ENCODE results near the gene SVOP. TPM values are rescaled to one million over a fixed set of nuclear protein-coding genes. Genes with fewer than 3 reads are reported as not detected.

Gene SVOP
- total and polyA plus RNA-seq, 8 donors = 0.09 to 0.24 (median 0.15) TPM; not detected in 2

- H3K27ac ChIP-seq = no peak overlapping the region
- H3K36me3 ChIP-seq = no peaks in the 10 kb centered on the region
- DNase-seq (no peak), ATAC-seq (no peak)
- H3K9me3 ChIP-seq = no peaks in the 10 kb centered on the region
- TF ChIP-seq, protein P1, sequence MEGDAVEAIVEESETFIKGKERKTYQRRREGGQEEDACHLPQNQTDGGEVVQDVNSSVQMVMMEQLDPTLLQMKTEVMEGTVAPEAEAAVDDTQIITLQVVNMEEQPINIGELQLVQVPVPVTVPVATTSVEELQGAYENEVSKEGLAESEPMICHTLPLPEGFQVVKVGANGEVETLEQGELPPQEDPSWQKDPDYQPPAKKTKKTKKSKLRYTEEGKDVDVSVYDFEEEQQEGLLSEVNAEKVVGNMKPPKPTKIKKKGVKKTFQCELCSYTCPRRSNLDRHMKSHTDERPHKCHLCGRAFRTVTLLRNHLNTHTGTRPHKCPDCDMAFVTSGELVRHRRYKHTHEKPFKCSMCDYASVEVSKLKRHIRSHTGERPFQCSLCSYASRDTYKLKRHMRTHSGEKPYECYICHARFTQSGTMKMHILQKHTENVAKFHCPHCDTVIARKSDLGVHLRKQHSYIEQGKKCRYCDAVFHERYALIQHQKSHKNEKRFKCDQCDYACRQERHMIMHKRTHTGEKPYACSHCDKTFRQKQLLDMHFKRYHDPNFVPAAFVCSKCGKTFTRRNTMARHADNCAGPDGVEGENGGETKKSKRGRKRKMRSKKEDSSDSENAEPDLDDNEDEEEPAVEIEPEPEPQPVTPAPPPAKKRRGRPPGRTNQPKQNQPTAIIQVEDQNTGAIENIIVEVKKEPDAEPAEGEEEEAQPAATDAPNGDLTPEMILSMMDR (IDR thresholded peaks at IDR 0.05) = no peak
- H3K4me3 ChIP-seq = no peak overlapping the region
- H3K27me3 ChIP-seq = peaks cover 0 to 10% of the 10 kb centered on the region in 2 donors
- no peaks in the 10 kb centered on the region for H3K4me1 ChIP-seq
- intact Hi-C loops (cut with DNase I) = no loop called here
These were observed 5.7 kb downstream of the SVOP start for GRCh38 chr12:109014984-109015765.

DNA sequence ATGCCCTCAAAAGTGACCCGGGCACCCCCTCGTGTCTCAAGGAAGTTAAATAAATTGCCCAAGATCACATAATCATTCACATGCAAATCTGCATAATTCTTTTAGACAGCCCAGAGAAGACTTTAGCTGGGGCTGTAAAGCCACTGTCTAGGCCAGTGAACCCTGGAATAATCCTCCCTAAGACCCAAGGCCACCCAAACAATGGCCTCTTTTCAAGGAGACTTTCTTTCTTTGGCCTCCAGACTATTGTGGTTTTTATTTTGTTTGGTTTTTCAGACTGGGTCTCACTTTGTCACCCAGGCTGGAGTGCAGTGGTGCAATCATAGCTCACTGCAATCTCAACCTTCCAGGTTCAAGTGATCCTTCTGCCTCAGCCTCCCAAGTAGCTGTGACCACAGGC, 10.6 kb downstream of the SVOP start:
- no peaks in the 10 kb centered on the region for H3K36me3 ChIP-seq
- H3K27me3 ChIP-seq = no peaks in the 10 kb centered on the region
- intact Hi-C loops (cut with DNase I) = no loop called here
- H3K4me1 ChIP-seq = no peaks in the 10 kb centered on the region
- H3K27ac ChIP-seq = no peak overlapping the region
- no peaks in the 10 kb centered on the region for H3K9me3 ChIP-seq
- DNase-seq (no peak), ATAC-seq (no peak)
- no peak overlapping the region for H3K4me3 ChIP-seq
- TF ChIP-seq, protein P1 (IDR thresholded peaks at IDR 0.05) = no peak

DNA sequence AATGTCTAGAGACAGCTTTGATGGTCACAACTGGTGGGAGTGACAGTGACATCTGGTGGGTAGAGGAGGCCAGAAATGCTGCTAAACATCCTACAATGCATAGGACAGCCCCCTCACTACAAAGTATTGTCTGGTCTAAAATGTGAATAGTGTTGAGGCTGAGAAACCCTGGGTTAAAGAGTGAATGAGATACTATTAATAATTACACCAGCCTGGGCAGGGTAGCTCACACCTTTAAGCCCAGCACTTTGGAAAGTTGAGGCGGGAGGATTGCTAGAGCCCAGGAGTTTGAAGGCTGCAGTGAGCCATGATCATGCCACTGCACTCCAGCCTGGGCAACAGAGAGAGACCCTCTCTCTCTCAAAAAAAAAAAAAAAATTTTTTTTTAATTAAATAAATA, 11.1 kb downstream of the SVOP start:
- TF ChIP-seq, protein P1 (IDR thresholded peaks at IDR 0.05) = no peak
- Histone ChIP-seq H3K27me3 (no peaks in the 10 kb centered on the region), H3K27ac (no peak overlapping the region), H3K4me1 (no peaks in the 10 kb centered on the region), H3K36me3 (no peaks in the 10 kb centered on the region), H3K9me3 (no peaks in the 10 kb centered on the region), H3K4me3 (no peak overlapping the region)
- intact Hi-C loops (cut with DNase I) = no loop called here
- ATAC-seq (no peak), DNase-seq (no peak)

- no peak for DNase-seq
- no peak overlapping the region for H3K4me3 ChIP-seq
- no peak for ATAC-seq
- intact Hi-C loops (cut with DNase I) = no loop called here
- TF ChIP-seq, protein P1 (IDR thresholded peaks at IDR 0.05) = no peak
- no peak overlapping the region for H3K27ac ChIP-seq
- no peaks in the 10 kb centered on the region for H3K4me1 ChIP-seq
- H3K36me3 ChIP-seq = no peaks in the 10 kb centered on the region
- no peaks in the 10 kb centered on the region for H3K9me3 ChIP-seq
- no peaks in the 10 kb centered on the region for H3K27me3 ChIP-seq
These were observed 16.9 kb downstream of the SVOP start for GRCh38 chr12:109004017-109004416.

GRCh38 chr12:108996320-108996719, 24.5 kb downstream of the SVOP start:
- Histone ChIP-seq H3K4me3 (no peak overlapping the region), H3K36me3 (no peaks in the 10 kb centered on the region), H3K4me1 (no peaks in the 10 kb centered on the region), H3K27me3 (peaks cover 0 to 14% of the 10 kb centered on the region in 2 donors), H3K9me3 (no peaks in the 10 kb centered on the region), H3K27ac (no peak overlapping the region)
- ATAC-seq (no peak), DNase-seq (no peak)
- intact Hi-C loops (cut with DNase I) = no loop called here
- TF ChIP-seq, protein P1 (IDR thresholded peaks at IDR 0.05) = no peak

Data from left lung (tissue), 10 donors.